Measurements from ENCODE around the gene BRD1.

GRCh38 chr22:49767355-49768062 lies 60.2 kb downstream of the BRD1 start:
- TF ChIP-seq CTCF (IDR thresholded peaks at IDR 0.05; ENCODE audit: insufficient read depth, low read depth, low read length) (peak; percentile 64), EZH2 (IDR thresholded peaks at IDR 0.05; ENCODE audit: insufficient read depth, low read length) (no peak)

All from astrocyte (in vitro differentiated cells and primary cell).